Loucy (cell line): ENCODE results near the gene TRMT11.
"Not testable (repeated sequence)": the region's sequence is repeated elsewhere in the genome, so short reads cannot be mapped to it uniquely, and the experiment has no call there.

Source experiments
- H2AFZ ChIP-seq: fragments of 200-600 bp; sonication (generic); 2 replicates; pipeline ENCODE4 v1.6.0; 2016; ENCODE audit warnings: antibody characterized with exemption, mild to moderate bottlenecking, low read length, moderate library complexity
- H3F3A ChIP-seq: fragments of 200-600 bp; 2 replicates; pipeline ENCODE4 v1.6.0; 2016; ENCODE audit warnings: antibody characterized with exemption, low read depth, mild to moderate bottlenecking
- H3K27me3 ChIP-seq: fragments of 200-600 bp; sonication (generic); 2 replicates; pipeline ENCODE4 v1.6.1; 2014; ENCODE audit warnings: low read length, mild to moderate bottlenecking; ENCODE audit not compliant: insufficient read depth, poor library complexity, severe bottlenecking
- H3K36me3 ChIP-seq: fragments of 200-600 bp; sonication (generic); 2 replicates; pipeline ENCODE4 v1.6.1; 2016; ENCODE audit warnings: low read length; ENCODE audit not compliant: insufficient read depth
- H3K4me1 ChIP-seq: fragments of 200-600 bp; sonication (generic); 2 replicates; pipeline ENCODE4 v1.5.1; 2014; ENCODE audit warnings: low read length, mild to moderate bottlenecking; ENCODE audit not compliant: insufficient read depth, poor library complexity, severe bottlenecking
- H3K4me2 ChIP-seq: fragments of 200-600 bp; sonication (generic); 2 replicates; pipeline ENCODE4 v1.6.0; 2014; ENCODE audit warnings: antibody characterized with exemption, low read length, low read depth, mild to moderate bottlenecking; ENCODE audit not compliant: poor library complexity, severe bottlenecking
- H3K4me3 ChIP-seq: fragments of 200-600 bp; sonication (generic); 2 replicates; pipeline ENCODE4 v1.5.1; 2014; ENCODE audit warnings: low read length, mild to moderate bottlenecking, mixed read lengths; ENCODE audit not compliant: poor library complexity, severe bottlenecking
- H3K79me2 ChIP-seq: fragments of 200-600 bp; sonication (generic); 2 replicates; pipeline ENCODE4 v1.6.1; 2014; ENCODE audit warnings: low read length; ENCODE audit not compliant: insufficient read depth
- H3K9ac ChIP-seq: fragments of 200-600 bp; sonication (generic); 2 replicates; pipeline ENCODE4 v1.6.0; 2014; ENCODE audit warnings: mild to moderate bottlenecking, low read depth, low read length, moderate library complexity; ENCODE audit not compliant: poor library complexity, severe bottlenecking
- H3K9me2 ChIP-seq: fragments of 200-600 bp; sonication (generic); replicated peaks from 2 replicates; pipeline ENCODE4 v1.6.1; 2016; ENCODE audit warnings: low read depth, low read length, mixed read lengths
- H3K9me3 ChIP-seq: fragments of 200-600 bp; sonication (generic); 2 replicates; pipeline ENCODE4 v1.6.1; 2014; ENCODE audit warnings: mild to moderate bottlenecking, antibody characterized with exemption, low read length, low read depth; ENCODE audit not compliant: insufficient read depth
- H4K20me1 ChIP-seq: fragments of 200-600 bp; sonication (generic); 2 replicates; pipeline ENCODE4 v1.6.0; 2014; ENCODE audit warnings: antibody characterized with exemption, low read length, mild to moderate bottlenecking; ENCODE audit not compliant: insufficient read depth, poor library complexity, severe bottlenecking
- EZH2phosphoT487 ChIP-seq: fragments of 200-600 bp; IDR thresholded peaks from 2 replicates; pipeline ENCODE4 v1.6.1; 2018; ENCODE audit warnings: antibody characterized with exemption, mild to moderate bottlenecking, moderate library complexity, borderline replicate concordance
- TF ChIP-seq, protein P1 (sequence below): fragments of 200-600 bp; sonication (generic); conservative IDR thresholded peaks from 2 replicates; pipeline ENCODE4 v1.5.1; 2014; ENCODE audit warnings: mild to moderate bottlenecking, antibody characterized with exemption, low read length

Gene TRMT11

DNA sequence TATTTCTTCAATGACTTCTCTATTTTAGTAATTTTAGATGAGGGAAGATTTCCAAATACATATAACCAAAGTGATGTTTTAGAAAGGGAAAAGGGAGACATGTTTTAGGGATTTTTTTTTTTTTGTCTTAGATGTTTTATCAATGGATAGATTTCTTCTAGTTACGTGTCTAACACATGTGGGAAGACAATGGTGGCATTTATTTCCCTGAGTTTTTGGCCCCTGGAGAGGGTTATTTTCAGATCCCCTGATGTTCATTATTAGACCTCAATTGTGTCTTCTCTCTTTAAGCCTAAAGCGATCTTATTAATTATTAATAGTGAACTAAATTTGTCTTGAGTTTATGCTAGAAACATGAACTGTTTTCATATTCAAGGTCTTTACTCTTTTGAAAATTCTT is 30.3 kb downstream of the TRMT11 start:
- no peak overlapping the region for H3K4me2 ChIP-seq
- no peak overlapping the region for H3K9ac ChIP-seq
- H3K36me3 ChIP-seq, result peaks cover 65% of the 10 kb centered on the region
- H3K9me3 ChIP-seq, result no peaks in the 10 kb centered on the region
- H2AFZ ChIP-seq, result no peak overlapping the region
- no peaks in the 10 kb centered on the region for H3F3A ChIP-seq
- TF ChIP-seq EZH2phosphoT487, result no peak
- TF ChIP-seq, protein P1, sequence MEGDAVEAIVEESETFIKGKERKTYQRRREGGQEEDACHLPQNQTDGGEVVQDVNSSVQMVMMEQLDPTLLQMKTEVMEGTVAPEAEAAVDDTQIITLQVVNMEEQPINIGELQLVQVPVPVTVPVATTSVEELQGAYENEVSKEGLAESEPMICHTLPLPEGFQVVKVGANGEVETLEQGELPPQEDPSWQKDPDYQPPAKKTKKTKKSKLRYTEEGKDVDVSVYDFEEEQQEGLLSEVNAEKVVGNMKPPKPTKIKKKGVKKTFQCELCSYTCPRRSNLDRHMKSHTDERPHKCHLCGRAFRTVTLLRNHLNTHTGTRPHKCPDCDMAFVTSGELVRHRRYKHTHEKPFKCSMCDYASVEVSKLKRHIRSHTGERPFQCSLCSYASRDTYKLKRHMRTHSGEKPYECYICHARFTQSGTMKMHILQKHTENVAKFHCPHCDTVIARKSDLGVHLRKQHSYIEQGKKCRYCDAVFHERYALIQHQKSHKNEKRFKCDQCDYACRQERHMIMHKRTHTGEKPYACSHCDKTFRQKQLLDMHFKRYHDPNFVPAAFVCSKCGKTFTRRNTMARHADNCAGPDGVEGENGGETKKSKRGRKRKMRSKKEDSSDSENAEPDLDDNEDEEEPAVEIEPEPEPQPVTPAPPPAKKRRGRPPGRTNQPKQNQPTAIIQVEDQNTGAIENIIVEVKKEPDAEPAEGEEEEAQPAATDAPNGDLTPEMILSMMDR, result no peak
- no peaks in the 10 kb centered on the region for H3K79me2 ChIP-seq
- H3K4me3 ChIP-seq, result no peak overlapping the region
- no peaks in the 10 kb centered on the region for H3K27me3 ChIP-seq
- no peaks in the 10 kb centered on the region for H3K9me2 ChIP-seq
- H3K4me1 ChIP-seq, result no peaks in the 10 kb centered on the region
- H4K20me1 ChIP-seq, result no peaks in the 10 kb centered on the region

DNA sequence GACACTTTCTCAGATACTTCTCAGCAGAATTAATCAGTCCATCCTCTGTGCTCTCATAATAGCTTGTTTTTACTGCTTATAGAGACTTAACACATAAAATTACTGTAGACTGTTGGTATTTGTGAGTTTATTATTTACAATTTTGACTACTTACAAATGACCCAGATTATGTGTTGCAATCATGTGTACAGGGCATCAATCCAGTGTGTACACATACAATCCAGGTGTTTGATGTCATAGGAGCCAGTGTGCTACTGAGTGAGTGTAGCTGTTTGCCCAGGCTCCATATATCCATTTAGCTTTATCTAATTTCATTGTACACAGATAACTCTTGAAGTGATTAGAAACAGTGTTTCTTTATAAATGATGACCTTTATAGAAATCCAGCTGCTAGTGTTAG is 31.3 kb downstream of the TRMT11 start:
- Histone ChIP-seq H4K20me1 (no peaks in the 10 kb centered on the region), H3K9me3 (no peaks in the 10 kb centered on the region), H3F3A (no peaks in the 10 kb centered on the region), H2AFZ (no peak overlapping the region), H3K36me3 (peaks cover 64% of the 10 kb centered on the region), H3K9ac (no peak overlapping the region), H3K4me1 (no peaks in the 10 kb centered on the region), H3K4me2 (no peak overlapping the region), H3K4me3 (no peak overlapping the region), H3K9me2 (no peaks in the 10 kb centered on the region), H3K79me2 (no peaks in the 10 kb centered on the region), H3K27me3 (no peaks in the 10 kb centered on the region)
- TF ChIP-seq EZH2phosphoT487, result no peak
- TF ChIP-seq, protein P1, result no peak

DNA sequence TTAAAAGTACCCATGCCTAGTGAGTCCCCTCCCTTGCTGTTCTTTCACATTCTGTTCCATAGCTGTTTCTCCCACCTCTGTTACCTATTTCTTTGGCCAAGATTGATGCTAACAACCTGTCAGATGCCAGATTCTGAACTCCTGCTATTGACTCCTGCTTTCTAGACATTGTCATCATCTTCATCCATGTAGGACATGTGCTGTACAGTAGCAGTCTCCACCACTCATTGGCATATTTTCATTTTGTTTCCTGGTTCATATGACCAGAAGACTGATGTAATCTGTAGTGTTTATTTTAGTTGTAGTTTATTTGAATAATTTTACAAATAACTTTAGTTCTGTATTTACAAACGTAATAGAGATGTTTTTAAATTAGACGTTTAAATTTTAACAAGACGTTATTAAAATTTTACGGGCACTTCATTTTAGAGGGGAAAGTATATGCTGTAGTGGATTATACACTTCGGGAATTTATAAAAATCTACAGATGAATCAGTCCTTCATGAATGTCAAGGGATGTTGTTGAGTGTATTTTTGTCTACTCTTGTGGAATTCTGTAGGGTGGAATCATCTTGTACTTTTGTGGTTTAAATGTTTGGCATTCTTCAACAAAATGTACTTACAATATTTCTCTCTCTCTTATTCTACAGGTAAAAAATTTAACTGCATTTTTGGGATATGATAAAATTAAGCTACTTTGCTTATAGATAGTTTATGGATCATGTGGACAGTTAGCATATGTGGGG is 34.1 kb downstream of the TRMT11 start:
- Histone ChIP-seq H3K9ac (no peak overlapping the region), H2AFZ (no peak overlapping the region), H3K36me3 (peaks cover 60% of the 10 kb centered on the region), H4K20me1 (no peaks in the 10 kb centered on the region), H3K9me3 (no peaks in the 10 kb centered on the region), H3K4me2 (no peak overlapping the region), H3K4me1 (no peaks in the 10 kb centered on the region), H3K27me3 (no peaks in the 10 kb centered on the region), H3F3A (no peaks in the 10 kb centered on the region), H3K4me3 (no peak overlapping the region), H3K79me2 (no peaks in the 10 kb centered on the region), H3K9me2 (no peaks in the 10 kb centered on the region)
- TF ChIP-seq, protein P1, result no peak

DNA sequence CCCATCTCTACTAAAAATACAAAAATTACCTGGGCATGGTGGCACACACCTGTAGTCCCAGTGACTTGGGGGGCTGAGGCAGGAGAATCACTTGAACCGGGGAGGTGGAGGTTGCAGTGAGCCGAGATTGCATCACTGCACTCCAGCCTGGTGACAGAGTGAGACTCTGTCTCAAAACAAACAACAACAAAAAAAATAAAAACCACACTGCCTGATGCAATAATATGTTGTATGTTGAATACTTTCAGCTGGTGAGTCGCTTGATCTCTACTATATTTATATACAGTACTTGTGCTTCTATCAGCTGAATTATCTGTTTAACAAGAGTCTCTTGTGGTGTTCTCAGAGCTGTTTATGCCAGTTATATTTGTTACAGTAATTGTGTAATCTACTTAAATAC is 37.1 kb downstream of the TRMT11 start:
- peaks cover 56% of the 10 kb centered on the region for H3K36me3 ChIP-seq
- H3K9me3 ChIP-seq, H3K4me1 ChIP-seq, H2AFZ ChIP-seq, H3K4me3 ChIP-seq, H3K79me2 ChIP-seq, H3K9me2 ChIP-seq, H3K4me2 ChIP-seq, H4K20me1 ChIP-seq, H3K9ac ChIP-seq, H3F3A ChIP-seq, H3K27me3 ChIP-seq: not testable (repeated sequence)
